Astrocyte (in vitro differentiated cells and primary cell): ENCODE results near the gene PRRC2B. TPM values are rescaled to one million over a fixed set of nuclear protein-coding genes. Genes with fewer than 3 reads are reported as not detected.

ENCODE experiments used
- DNase-seq: peaks from one replicate; pipeline ENCODE4 v3.0.0-alpha.2; 2010; ENCODE audit warnings: low read depth
- FAIRE-seq: peaks from 2 replicates; lab custom pipeline; 2011; peaks lifted over from hg19 to GRCh38; lab: Jason Lieb, UNC
- H2AFZ ChIP-seq: 2 replicates; pipeline ENCODE4 v1.6.0; 2012; ENCODE audit warnings: low read depth, low read length, inconsistent platforms
- H3K27ac ChIP-seq: 2 replicates; pipeline ENCODE4 v1.5.1; 2011; ENCODE audit warnings: low read depth, low read length, inconsistent platforms
- H3K27me3 ChIP-seq: 2 replicates; pipeline ENCODE4 v1.6.0; 2011; ENCODE audit warnings: low read length, inconsistent platforms; ENCODE audit not compliant: insufficient read depth
- H3K36me3 ChIP-seq: 2 replicates; pipeline ENCODE4 v1.5.1; 2011; ENCODE audit warnings: low read length, inconsistent platforms; ENCODE audit not compliant: insufficient read depth
- H3K4me1 ChIP-seq: 2 replicates; pipeline ENCODE4 v1.5.1; 2011; ENCODE audit warnings: low read length, inconsistent platforms; ENCODE audit not compliant: insufficient read depth
- H3K4me2 ChIP-seq: 2 replicates; pipeline ENCODE4 v1.6.0; 2012; ENCODE audit warnings: low read length, inconsistent platforms
- H3K4me3 ChIP-seq: 2 replicates; pipeline ENCODE4 v1.5.1; 2011; ENCODE audit warnings: low read depth, mild to moderate bottlenecking, low read length, inconsistent platforms; ENCODE audit not compliant: insufficient read depth
- H3K79me2 ChIP-seq: 2 replicates; pipeline ENCODE4 v1.6.0; 2012; ENCODE audit warnings: mild to moderate bottlenecking, low read length, inconsistent platforms; ENCODE audit not compliant: insufficient read depth
- H3K9ac ChIP-seq: 2 replicates; pipeline ENCODE4 v1.6.0; 2012; ENCODE audit warnings: mild to moderate bottlenecking, low read length, inconsistent platforms
- H3K9me3 ChIP-seq: 2 replicates; pipeline ENCODE4 v1.5.1; 2012; ENCODE audit warnings: low read depth, mild to moderate bottlenecking, low read length, inconsistent platforms; ENCODE audit not compliant: insufficient read depth
- H4K20me1 ChIP-seq: 2 replicates; pipeline ENCODE4 v1.6.0; 2012; ENCODE audit warnings: low read length, inconsistent platforms; ENCODE audit not compliant: insufficient read depth
- H3K27ac Mint-ChIP-seq: one replicate; pipeline ENCODE4 v1.8.0; 2021; ENCODE audit warnings: mild to moderate bottlenecking, mixed read lengths; ENCODE audit not compliant: unreplicated experiment
- H3K27me3 Mint-ChIP-seq: one replicate; pipeline ENCODE4 v1.8.0; 2021; ENCODE audit warnings: low read depth, mixed read lengths; ENCODE audit not compliant: unreplicated experiment
- H3K36me3 Mint-ChIP-seq: one replicate; pipeline ENCODE4 v1.8.0; 2021; ENCODE audit warnings: low read depth, mixed read lengths; ENCODE audit not compliant: unreplicated experiment
- H3K4me1 Mint-ChIP-seq: one replicate; pipeline ENCODE4 v1.8.0; 2021; ENCODE audit warnings: low read depth, mixed read lengths; ENCODE audit not compliant: unreplicated experiment
- H3K4me3 Mint-ChIP-seq: one replicate; pipeline ENCODE4 v1.8.0; 2021; ENCODE audit warnings: mild to moderate bottlenecking, moderate library complexity, mixed read lengths; ENCODE audit not compliant: unreplicated experiment
- H3K9me3 Mint-ChIP-seq: one replicate; pipeline ENCODE4 v1.8.0; 2021; ENCODE audit warnings: mild to moderate bottlenecking, mixed read lengths; ENCODE audit not compliant: unreplicated experiment
- CTCF ChIP-seq: IDR thresholded peaks from 2 replicates; pipeline ENCODE4 v1.5.1; 2011; ENCODE audit warnings: low read depth, mild to moderate bottlenecking, inconsistent platforms, low read length, moderate library complexity; ENCODE audit not compliant: insufficient read depth
- EZH2 ChIP-seq: IDR thresholded peaks from 2 replicates; pipeline ENCODE4 v1.6.1; 2012; ENCODE audit warnings: mild to moderate bottlenecking, low read length, inconsistent platforms; ENCODE audit not compliant: insufficient read depth
- total RNA-seq: library from RNA; stranded (reverse); gene quantifications from 2 replicates; pipeline ENCODE4 v1.2.1, GENCODE V29; 2021

The PRRC2B gene
- total RNA-seq, 1 donor from 2014 or later = 292 TPM

DNA sequence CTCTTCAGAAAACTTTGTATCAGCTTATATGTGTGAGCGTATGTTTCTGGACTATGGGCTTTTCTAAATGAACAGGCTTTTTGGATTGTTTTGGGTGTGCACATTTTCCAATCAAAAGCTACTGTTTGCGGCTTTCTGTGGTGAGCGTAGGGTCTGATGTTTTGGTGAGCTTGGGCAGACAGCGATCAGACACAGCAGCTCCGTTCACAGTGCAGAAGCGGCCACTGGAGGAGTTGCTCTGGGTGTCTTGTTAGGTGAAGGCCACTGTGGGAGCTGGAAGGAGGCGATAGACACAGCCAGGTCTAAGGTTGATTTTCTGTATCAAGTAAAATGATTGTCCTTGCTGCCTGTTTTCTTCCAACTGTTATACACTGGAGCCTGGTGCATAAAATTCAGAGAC lies 11.1 kb downstream of the PRRC2B start:
- Mint-ChIP-seq H3K27ac (peak overlapping the region; percentile 84), H3K4me1 (peaks cover 77% of the 10 kb centered on the region), H3K27me3 (no peaks in the 10 kb centered on the region), H3K36me3 (no peaks in the 10 kb centered on the region), H3K4me3 (peak overlapping the region; percentile 41), H3K9me3 (no peaks in the 10 kb centered on the region)
- peak overlapping the region; percentile 35 for H3K9ac ChIP-seq
- DNase-seq (no peak), FAIRE-seq (no peak)
- H3K36me3 ChIP-seq = no peaks in the 10 kb centered on the region
- peaks cover 97% of the 10 kb centered on the region for H4K20me1 ChIP-seq
- no peak for TF ChIP-seq EZH2
- TF ChIP-seq CTCF = no peak
- H3K4me1 ChIP-seq = peaks cover 68% of the 10 kb centered on the region
- H3K27me3 ChIP-seq = no peaks in the 10 kb centered on the region
- H2AFZ ChIP-seq = no peak overlapping the region
- H3K4me2 ChIP-seq = peak overlapping the region; percentile 79
- peak overlapping the region; percentile 31 for H3K27ac ChIP-seq
- H3K79me2 ChIP-seq = peaks cover 100% of the 10 kb centered on the region
- peak overlapping the region; percentile 2 for H3K4me3 ChIP-seq
- H3K9me3 ChIP-seq = no peaks in the 10 kb centered on the region

DNA sequence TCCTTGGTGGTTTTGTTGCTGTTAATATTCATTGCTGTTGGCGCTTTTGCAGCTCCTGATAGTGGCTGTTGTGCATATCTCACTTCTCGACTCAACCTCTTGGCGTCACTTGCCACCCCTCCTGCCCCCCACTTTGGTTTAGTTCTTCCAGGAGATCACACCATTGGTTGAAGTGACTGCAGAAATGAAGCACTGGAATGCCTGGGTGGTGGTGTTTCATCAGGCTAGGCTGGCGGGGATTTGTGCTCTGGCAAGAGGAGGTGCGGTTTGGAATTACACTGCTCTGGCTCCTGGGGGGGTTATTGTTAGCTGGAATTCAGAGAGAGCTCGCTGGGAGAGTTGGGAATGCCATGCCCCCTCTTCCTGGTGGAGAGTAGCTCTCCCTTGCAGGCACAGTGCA lies 11.5 kb downstream of the PRRC2B start:
- Histone ChIP-seq H3K4me3 (peak overlapping the region; percentile 2), H3K4me1 (peaks cover 70% of the 10 kb centered on the region), H3K27ac (peak overlapping the region; percentile 31), H3K9me3 (no peaks in the 10 kb centered on the region), H3K27me3 (no peaks in the 10 kb centered on the region), H2AFZ (no peak overlapping the region), H3K4me2 (peak overlapping the region; percentile 79), H3K9ac (peak overlapping the region; percentile 44), H3K79me2 (peaks cover 100% of the 10 kb centered on the region), H4K20me1 (peaks cover 97% of the 10 kb centered on the region), H3K36me3 (no peaks in the 10 kb centered on the region)
- peak overlapping the region; percentile 41 for H3K4me3 Mint-ChIP-seq
- H3K27me3 Mint-ChIP-seq = no peaks in the 10 kb centered on the region
- H3K36me3 Mint-ChIP-seq = no peaks in the 10 kb centered on the region
- H3K4me1 Mint-ChIP-seq = peaks cover 77% of the 10 kb centered on the region
- TF ChIP-seq CTCF (no peak), EZH2 (no peak)
- DNase-seq (peak; percentile 95), FAIRE-seq (no peak)
- peak overlapping the region; percentile 84 for H3K27ac Mint-ChIP-seq
- H3K9me3 Mint-ChIP-seq = no peaks in the 10 kb centered on the region

- H3K27me3 ChIP-seq = no peaks in the 10 kb centered on the region
- H3K4me1 ChIP-seq = peaks cover 70% of the 10 kb centered on the region
- H3K9me3 Mint-ChIP-seq = no peaks in the 10 kb centered on the region
- no peaks in the 10 kb centered on the region for H3K27me3 Mint-ChIP-seq
- peak overlapping the region; percentile 16 for H3K27ac ChIP-seq
- no peak overlapping the region for H3K4me3 Mint-ChIP-seq
- H3K9me3 ChIP-seq = no peaks in the 10 kb centered on the region
- no peak for DNase-seq
- peak overlapping the region; percentile 79 for H3K4me2 ChIP-seq
- peak overlapping the region; percentile 84 for H3K27ac Mint-ChIP-seq
- H2AFZ ChIP-seq = no peak overlapping the region
- peaks cover 100% of the 10 kb centered on the region for H3K79me2 ChIP-seq
- H3K4me3 ChIP-seq = peak overlapping the region; percentile 38
- TF ChIP-seq CTCF (no peak), EZH2 (no peak)
- no peak for FAIRE-seq
- peak overlapping the region; percentile 44 for H3K9ac ChIP-seq
- H3K4me1 Mint-ChIP-seq = peaks cover 81% of the 10 kb centered on the region
- H4K20me1 ChIP-seq = peaks cover 97% of the 10 kb centered on the region
- no peaks in the 10 kb centered on the region for H3K36me3 Mint-ChIP-seq
- no peaks in the 10 kb centered on the region for H3K36me3 ChIP-seq
Observed at GRCh38 chr9:131405858-131406537, 12.1 kb downstream of the PRRC2B start.
